GM21737 (cell line): Measurements from ENCODE around the gene MRPL20.

Experiments used
- ATAC-seq: cut with Tn5 transposase; IDR thresholded peaks from one replicate; pipeline ENCODE4 v1.9.1; 2021; ENCODE audit warnings: mild to moderate bottlenecking, moderate library complexity; ENCODE audit not compliant: unreplicated experiment

Gene MRPL20

DNA sequence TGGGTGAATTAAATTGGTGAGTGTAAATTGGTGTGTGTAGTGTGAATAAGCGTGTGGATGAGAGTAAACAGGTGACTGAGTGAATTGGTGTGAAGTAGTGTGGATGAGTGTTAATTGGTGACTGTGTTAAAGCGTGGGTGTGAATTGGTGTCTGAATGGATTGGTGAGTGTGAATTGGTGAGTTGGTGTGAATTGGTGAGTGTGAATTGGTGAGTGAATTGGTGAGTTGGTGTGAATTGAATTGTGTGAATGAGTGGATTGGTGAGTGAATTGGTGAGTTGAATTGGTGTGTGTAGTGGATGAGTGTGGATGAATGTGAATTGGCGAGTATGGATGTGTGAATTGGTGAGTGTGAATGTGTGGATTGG, 40.4 kb downstream of the MRPL20 start:
- no peak for ATAC-seq

DNA sequence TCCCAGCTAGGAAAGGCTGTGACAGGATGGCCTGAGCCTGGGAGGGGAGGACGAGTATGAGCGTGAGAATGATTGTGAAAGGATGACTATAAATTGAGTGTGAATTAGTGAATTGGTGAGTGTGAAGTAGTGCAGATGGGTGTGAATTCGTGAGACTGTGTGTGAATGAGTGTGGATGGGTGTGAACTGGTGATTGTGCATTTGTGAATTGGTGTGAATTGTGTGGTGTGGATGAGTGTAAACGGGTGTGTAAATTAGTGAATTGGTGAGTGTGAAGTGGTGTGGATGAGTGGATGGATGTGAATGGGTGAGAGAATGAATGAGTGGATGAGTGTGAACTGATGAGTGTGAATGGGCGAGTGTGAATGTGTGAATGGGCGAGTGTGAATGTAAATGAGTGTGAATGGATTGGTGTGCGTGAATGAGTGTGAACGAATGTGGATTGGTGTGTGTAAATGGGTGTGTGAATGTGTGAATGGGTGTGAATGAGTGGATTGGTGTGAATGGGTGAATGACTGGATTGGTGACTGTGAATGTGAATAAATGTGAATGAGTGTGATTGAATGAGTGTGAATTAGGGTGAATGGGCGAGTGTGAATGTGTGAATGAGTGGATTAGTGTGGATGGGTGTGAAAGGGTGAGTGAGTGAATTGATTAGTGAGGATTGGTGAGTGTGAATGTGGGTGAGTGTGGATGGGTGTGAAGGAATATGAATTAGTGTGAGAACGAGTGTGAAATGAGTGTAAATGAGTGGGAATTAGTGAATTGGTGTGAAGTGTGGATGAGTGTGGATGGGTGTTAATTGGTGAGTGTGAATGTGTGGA, 41.0 kb downstream of the MRPL20 start:
- ATAC-seq, result no peak

DNA sequence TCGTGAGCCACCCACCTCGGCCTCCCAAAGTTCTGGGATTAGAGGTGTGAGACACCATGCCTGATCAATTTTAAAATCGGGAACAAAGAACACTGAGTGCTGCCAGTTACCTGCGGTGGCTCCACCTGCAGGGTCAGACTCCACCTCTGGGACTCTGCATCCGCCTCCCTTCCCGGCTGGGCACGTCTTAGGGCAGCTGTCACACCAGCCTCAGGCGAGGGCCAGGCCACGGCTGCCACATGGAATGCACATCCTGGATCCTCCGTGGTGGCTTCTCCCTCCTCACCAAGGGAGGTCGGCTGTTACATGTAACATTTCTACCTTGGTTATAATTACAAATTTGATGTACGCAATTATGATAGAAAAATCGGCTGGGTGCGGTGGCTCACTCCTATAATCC, 42.8 kb downstream of the MRPL20 start:
- ATAC-seq, result no peak

DNA sequence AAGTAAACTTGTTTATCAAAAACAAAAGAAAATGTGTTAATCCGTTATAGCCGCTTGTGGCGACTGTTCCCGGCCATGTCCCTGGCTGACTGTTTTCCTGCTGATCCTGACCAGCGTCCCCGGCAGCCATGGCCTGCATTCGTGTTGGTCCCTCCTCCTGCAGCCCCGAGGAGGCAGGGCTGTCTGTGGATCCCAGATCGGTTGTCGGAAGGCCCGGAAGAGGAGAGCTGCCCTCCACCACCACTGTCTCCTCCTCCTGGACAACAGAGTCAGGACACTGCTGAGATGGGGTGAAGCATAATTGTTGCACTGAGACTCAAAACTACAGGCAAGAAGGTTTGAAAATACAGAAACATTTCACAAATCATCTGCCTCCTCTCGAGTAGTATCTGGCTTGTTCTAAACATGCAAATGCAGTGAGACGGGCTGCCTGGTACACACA, 45.1 kb downstream of the MRPL20 start:
- no peak for ATAC-seq

DNA sequence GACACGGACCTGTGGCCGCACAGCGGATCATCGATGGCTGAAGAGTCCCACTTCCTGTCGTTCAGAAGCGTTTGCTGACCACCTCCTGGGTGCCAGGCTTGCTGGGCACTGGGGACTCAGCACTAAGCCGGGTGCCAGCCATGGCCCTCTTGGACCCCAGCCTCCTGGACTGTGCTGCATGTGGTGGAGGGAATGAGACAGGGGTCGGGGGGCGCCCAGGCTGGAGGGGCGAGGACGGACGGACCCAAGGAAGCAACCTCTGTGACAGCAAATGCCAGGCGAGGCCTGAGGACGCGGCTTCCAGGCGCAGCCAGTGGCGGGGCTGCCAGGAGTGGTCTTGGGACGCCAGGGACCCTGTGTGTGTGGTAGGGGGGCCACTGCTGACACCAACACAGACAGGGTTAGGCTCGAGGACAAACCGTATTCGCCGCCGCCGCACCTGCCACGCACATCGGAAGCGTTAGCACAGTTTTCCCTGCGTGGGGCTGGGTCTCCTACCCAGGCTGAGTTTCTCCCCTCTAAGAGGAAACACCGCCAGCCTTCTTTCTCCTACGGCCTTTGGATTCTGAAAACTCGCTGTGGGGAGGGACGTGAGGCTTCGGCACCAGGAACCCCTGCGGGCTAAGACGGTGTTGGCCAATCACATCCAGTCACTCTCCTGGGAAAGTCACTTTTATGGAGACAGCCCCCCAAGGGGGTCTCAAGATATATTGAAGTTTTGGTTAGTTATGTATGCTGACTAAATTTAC, 45.7 kb downstream of the MRPL20 start:
- no peak for ATAC-seq

DNA sequence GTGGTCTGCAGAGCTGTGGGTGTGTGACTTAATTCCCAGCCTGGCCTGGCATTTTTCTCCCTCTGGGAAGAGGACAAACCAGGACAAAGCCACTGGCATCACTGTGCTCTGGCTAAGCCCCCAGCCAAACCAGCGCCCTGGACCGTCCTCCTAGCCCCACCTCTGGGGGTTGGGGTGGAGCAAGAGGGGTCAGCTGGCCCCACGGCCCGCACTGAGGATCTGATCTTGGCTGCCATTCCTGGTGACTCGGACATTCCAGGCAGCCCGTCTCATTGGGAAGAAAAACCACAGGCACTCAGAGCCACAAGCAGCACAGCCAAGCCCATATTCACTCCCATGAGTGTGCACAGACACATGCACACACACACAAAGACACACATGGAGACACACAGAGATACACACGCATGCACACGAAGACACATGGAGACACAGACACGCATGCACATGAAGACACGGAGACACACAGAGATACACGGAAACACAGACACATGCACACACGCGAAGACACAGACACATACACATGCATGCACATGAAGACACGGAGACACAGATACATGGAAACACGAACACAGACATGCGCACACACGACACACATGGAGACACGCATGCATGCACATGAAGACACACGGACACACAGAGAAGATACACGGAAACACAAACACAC, 46.5 kb downstream of the MRPL20 start:
- no peak for ATAC-seq

DNA sequence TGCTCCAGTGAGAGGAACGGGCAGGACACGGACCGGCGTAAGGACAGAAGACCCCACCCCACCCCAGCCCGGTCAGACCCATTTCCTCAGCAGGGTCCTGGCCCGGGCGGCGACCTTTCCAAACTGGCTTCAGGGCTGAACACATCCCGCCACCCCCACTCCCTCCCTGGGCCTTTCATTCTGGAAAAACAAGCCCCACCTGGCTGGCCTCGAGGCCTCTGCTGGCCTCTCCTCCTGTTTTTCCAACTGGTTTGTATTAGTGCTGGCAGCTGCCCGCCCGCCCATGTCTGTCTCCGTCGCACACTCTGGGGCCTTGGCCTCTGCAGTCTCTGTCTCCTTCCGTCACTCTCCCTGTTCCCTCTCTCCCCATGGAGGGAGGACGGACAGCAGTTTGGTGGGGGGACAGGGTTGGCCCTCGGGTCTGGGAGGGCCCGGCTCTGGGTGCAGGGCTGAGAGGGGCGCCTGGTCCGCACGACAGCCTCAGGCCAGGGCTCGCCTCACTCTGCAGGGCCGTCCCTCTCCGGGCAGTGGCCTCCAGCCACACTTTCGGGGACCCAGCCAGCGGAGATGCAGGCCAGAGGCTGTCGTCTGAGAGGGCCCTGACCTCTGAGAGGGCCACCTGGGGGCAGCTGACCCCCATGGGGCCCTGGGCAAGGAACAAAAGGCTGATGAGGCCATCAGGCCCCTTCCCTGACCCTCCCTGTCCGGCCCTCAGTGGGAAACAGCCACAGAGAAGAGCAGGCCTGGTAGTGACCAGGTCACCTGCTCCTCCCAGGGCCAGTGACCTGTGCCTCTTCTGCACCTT, 47.2 kb downstream of the MRPL20 start:
- ATAC-seq, result no peak

DNA sequence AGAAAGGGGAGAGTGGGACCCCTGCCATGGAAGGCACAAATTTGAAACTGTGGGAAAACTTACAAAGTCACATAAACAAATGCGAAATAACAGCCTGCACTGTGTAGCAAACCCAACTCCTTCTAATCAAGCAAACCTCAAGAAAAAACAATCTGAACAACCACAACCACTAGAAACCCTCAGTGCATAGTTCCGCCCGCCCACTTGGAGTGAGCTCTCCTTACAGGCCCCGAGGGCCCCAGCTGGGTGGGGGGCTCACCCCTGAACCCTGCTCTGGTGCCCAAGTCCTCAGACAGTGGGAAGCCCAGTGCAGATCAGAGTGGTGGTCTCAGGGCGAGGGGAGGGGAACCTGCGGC, 47.8 kb downstream of the MRPL20 start:
- no peak for ATAC-seq

DNA sequence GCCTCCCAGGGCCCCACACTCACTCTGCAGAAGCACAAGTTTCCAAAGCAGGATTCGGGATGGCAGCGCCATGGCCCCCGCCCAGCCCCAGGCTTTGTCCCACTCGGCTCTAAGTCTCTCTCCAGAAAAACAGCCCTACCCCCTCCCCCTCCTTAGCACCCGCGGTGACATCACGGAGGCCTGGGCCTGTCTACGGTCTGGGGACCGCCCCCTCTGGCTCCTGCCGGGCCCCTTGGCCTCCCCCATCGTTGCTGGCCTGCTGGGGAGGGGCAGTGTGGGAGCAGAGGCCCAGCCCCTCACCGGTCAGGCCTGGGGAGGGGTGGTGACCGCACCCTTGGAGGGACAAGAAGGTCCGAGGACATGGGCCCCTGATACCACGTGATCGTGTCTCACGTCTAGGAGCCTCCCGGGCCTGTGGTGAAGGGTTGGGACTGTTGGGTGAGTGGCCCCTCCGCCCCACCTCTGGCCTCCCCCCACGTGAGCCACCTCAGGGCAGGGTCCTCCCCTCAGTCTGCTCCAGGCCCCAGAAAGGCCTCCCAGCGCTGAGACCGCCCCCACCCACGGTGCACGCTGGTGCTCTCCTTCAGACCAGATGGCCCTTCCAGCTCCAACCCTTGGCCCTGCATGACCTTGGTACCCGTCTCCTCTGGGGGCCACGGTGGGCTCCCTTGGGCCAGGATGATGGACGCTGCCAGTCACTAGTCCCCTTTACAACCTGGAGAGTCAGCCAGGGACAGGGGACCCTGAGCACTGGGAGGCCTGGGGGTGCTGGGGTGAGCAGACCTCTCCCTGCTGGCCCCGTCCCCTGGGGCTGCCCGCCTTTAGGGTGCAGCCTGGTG, 48.4 kb downstream of the MRPL20 start, which contains the start of gene MXRA8:
Gene MXRA8 (minus strand): TSS at position 123 of the 839 bp plus-strand sequence. CDS start 51 bp downstream, at position 72.
- no peak for ATAC-seq

DNA sequence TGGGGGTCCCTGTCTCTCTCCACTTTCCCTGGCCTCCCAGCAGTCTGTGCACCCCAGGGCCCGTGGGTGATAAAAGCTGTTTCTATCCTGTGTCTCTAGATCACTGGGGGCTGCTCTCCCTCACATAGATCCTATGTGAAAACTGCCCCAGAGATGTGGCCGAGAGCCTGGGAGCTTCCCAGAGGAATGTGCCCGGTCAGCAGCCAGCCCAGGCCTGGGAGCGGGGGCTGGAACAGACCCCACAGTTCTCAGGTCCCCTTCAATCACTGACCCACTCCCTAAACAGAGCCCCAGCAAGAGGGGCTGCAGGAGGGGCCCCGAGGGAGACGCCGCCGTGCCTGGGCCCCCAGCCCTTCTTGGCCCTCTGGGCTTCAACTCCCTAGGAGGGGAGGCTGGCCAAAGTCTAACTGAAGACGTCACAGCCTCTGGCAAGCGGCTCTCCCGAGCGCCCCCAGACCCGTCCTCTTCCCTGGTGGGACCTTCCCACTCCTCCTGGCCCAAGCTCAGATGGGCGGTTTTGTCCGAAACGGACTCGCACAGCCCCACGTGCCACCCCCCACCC, 49.1 kb downstream of the MRPL20 start:
- no peak for ATAC-seq

DNA sequence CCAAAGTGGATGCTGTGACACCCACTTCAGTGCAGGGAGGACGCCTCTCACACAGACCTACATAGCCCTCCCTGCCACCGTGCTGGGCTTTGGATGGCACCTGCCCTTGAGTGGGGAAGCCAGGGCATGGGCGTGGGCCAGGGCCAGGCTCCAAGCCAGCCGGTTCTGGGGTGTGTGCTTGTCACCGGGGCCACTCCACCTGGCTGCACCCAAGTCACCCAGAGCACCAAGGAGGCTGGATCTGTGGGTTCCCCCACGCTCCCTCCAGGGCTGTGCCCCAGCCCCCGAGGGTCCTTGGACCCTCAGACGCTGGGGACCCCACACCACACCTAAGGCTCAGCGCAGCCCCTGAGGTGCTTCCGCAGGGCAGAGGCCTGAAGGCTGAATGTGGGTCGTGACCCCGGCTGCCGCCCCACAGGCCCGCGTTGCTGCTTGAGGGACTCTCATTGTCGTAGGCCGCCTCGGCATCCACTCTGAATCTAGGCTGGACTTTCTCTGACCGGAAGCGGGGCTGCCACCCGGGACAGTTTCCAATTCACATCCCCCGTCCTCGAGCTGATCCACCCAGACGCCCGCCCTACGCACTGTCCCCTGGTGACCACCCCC, 50.2 kb downstream of the MRPL20 start:
- ATAC-seq, result no peak

DNA sequence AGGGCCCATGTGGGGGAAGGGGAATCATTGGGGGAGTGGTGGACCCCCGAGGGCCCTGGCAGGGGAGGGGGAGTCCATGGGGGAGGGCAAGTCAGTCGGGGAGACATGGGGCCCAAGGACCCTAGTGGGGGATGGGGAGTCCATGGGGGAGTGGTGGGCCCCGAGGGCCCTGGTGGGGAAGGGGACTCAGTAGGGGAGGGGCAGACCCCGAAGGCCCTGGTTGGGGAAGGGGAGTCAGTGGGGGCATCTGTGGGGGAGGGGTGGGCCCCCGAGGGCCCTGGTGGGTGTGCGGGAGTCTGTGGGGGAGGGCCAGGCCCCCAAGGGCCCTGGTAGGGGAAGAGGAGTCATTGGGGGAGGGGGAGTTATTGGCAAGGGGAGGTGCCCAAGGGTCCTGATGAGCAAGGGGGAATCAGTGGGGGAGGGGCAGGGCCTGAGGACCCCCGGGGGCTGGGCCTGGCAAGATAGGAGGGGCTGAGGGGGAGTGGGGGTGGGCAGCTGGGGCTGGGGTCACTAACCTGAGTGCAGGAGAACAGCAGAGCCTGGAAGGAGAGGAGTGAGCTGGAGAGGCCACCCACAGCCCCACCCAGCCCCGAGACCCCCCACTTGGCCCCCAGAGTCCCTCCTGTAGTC, 50.8 kb downstream of the MRPL20 start:
- ATAC-seq, result no peak

DNA sequence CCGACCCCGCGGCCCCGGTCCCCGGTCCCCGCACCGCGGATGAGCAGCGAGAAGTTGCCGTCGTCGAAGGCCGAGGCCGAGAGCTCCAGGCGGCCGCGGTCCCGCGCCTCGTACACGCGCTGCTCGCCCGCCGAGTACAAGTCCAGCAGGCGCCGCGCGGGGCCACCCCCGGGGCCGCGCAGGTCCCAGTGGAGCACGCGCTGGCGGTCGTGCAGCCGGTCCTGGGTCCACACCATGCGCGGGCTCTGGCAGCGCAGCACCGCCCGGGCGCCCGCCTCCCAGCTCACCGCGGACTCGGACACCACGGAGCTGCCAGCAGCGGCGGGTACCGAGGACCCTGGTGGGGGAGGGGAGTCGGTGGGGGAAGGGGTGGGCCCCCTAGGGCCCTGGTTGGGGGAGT, 51.7 kb downstream of the MRPL20 start:
- ATAC-seq, result no peak

DNA sequence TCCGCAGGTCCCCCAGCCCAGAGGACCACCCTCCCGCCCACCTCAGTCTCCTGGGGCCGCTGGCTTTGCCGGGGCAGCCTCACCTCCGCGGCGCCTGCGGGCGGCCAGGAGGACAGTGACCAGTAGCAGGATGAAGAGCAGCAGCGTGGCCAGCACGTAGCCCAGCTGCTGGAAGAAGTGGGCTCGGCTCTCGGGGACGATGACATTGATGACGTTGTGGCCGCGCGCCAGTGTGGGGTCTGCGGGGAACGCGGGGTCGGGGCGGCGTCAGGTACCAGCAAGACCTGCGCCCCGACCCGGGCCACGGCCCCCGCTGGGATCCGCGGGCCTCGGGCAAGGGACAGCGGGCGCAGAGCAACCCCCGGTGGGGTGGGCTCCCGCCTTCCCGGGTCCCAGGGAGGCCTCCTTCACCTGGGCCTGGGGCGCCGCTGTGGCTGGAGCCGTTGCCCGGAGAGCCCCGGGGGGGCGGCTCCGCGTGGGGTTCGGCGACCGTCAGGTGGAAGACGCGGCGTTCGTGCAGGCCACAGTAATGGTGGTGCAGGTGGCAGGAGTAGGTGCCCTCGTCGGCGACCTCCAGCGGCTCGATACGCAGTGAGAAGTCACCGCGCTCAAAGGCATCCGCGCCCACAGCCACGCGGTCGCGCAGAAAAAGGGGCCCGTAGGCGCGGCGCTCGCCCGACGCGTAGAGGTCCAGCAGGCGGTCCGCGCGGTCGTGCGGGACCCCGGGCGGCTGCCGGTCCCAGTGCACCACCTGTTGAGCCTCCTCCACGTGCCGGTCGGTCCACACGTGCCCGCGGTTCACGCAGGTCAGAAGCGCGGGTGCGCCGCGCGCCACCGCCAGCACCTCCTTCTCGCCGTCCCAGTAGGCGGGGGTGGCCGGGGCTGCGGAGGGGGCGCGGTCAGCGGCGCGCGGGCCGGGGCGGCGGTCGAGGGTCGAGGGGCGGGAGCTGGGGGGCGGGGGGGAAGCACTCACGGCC, 52.5 kb downstream of the MRPL20 start:
- no peak for ATAC-seq

DNA sequence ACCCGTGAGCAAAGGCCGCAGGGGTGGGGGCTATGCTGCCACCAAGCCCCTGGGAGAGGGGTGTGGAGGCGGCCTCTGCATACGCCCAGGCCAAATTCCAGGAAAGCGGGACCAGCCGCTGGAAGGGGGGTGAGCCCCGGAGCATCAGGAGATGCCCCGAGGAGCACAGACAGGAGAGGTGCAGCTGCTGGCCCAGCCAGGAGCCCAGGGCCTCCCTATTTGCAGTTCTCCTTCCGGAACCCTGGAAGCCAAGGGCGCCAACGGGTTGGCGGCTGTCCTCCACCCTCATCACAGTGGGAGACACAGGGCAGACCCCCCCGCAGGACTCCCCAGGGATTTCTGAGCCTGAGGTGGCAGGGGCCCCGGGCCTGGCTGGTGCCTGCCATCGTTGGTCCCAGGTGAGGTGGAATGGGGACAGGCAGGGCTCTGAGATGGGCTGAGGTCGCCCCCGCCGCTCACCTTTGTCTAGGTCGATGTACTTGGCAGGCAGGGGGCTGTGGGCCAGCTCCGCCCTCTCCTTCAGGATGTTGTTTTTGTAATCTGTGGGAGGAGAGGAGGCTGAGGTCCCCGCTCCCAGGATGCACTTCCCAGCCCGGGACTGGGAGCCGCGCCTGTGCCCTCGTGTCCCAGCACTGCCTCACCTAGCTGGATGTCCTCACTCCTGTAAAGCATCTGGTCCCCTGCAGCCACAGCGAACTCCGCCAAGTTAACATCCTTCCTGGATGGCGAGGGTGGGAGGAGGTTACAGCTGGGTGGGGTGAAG, 53.5 kb downstream of the MRPL20 start:
- no peak for ATAC-seq

DNA sequence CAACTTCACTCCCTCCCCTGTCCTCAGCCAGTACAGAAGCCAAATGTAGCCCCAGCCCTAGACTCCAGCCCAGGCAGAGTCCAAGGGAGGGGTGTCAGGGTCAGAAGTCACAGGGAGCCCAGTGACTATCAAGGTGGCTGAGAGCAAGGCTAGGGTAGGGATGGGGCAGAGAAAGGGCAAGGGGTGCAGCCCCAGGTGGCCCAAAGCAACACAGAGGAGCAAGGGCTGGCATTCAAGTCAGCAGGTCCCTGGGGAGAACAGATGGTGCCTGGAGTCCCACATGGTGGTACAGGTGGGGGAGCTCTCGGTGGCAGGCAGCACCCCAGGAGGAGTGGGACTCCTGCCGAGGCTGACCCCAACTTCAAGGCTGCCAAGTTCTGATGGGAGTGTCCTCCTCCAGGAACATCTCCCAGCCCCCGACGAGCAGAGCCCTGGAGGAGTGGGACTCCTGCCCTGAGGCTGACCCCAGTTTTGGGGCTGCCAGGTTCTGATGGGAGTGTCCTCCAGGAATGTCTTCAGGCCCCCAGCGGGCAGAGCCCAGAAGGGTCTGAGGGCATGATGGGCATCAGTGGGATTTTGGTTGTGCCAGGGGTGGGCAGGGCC, 54.2 kb downstream of the MRPL20 start:
- no peak for ATAC-seq
